Measurements from ENCODE around the gene RFXANK.
A peak's percentile ranks its signal among the peaks of the same experiment; 100 is the strongest.
"Not testable (repeated sequence)": the region's sequence is repeated elsewhere in the genome, so short reads cannot be mapped to it uniquely, and the experiment has no call there.

Gene RFXANK

GRCh38 chr19:19170053-19170872 is 21.8 kb upstream of the RFXANK start, which contains the start of gene MEF2B:
Gene MEF2B, minus strand, starts transcription at chr19:19170263. Its CDS starts 19,528 bp downstream, at chr19:19150735.
- DNase-seq (ENCODE audit: low read depth): peak; percentile 74

- no peak for DNase-seq (ENCODE audit: low read depth)
Observed at GRCh38 chr19:19170873-19171672, 21.0 kb upstream of the RFXANK start.

GRCh38 chr19:19171821-19172532 is 20.1 kb upstream of the RFXANK start:
- no peak for DNase-seq (ENCODE audit: low read depth)

GRCh38 chr19:19173243-19173642 is 18.8 kb upstream of the RFXANK start:
- not testable (repeated sequence) for DNase-seq (ENCODE audit: low read depth)

GRCh38 chr19:19176950-19177349 is 15.1 kb upstream of the RFXANK start:
- DNase-seq (ENCODE audit: low read depth): no peak

- no peak for DNase-seq (ENCODE audit: low read depth)
Observed at GRCh38 chr19:19179548-19180441, 12.3 kb upstream of the RFXANK start.

GRCh38 chr19:19181488-19181998 is 10.5 kb upstream of the RFXANK start:
- DNase-seq (ENCODE audit: low read depth): no peak

- DNase-seq (ENCODE audit: low read depth): peak; percentile 47
Observed at GRCh38 chr19:19185853-19186740, 6.0 kb upstream of the RFXANK start.

GRCh38 chr19:19186742-19187141 is 5.3 kb upstream of the RFXANK start:
- no peak for DNase-seq (ENCODE audit: low read depth)

- no peak for DNase-seq (ENCODE audit: low read depth)
Observed at GRCh38 chr19:19191768-19192077, 335 bp upstream of the RFXANK start.

GRCh38 chr19:19192910-19193423 is 909 bp downstream of the RFXANK start:
- no peak for DNase-seq (ENCODE audit: low read depth)

- no peak for DNase-seq (ENCODE audit: low read depth)
Observed at GRCh38 chr19:19193926-19194325, 1.9 kb downstream of the RFXANK start.

- no peak for DNase-seq (ENCODE audit: low read depth)
Observed at GRCh38 chr19:19201697-19202630, 9.9 kb downstream of the RFXANK start.

GRCh38 chr19:19202707-19203011 is 10.6 kb downstream of the RFXANK start:
- DNase-seq (ENCODE audit: low read depth): no peak

- DNase-seq (ENCODE audit: low read depth): peak; percentile 93
Observed at GRCh38 chr19:19203012-19203856, 11.2 kb downstream of the RFXANK start, which contains the start of gene NR2C2AP. Gene NR2C2AP, minus strand, starts transcription at chr19:19203414. Its CDS starts 354 bp downstream, at chr19:19203060.

- DNase-seq (ENCODE audit: low read depth): no peak
Observed at GRCh38 chr19:19204181-19204580, 12.1 kb downstream of the RFXANK start.

GRCh38 chr19:19205416-19206410 is 13.7 kb downstream of the RFXANK start:
- DNase-seq (ENCODE audit: low read depth): no peak
